ENCODE data around the gene ATP2B2.

DNA sequence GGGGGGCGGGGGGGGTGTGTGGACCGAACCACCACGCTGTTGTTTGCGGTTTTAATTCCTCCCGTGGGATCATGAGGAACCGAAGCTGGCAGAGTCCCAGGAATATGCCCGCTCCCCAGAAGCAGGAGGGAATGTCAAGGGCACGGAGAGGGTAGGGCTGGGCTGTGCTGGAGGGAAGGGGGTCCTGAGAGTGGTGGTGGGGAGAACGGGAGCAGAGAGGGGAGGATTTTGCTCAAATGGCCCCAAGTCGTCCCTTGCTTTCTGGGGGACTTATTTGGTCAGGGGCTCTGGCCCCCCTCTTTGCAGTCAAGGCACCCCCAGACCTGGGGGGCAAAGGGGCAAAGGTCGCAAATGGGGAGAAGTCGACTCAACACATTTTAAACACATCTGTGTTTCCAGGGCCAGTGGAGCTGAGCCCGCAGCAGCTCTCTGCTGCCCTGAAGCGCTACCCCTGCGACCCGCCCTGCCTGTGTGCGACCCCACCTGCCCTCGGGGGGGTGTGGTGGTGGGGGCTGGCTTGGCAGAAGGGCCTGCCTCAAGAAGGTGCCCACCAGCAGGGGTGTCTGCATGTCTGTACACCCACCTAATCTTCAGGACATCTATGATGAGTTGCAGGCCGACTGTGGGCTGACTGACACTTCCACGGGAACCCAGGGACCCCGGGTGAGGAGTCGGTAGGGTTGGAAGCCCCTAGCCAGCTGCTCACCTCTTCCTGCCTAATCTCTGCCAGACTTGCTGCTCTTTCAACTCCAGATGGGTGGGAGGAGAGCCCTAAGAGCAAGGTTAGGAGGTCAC, 602 bp upstream of the ATP2B2 start:
- TF ChIP-seq, protein P1, sequence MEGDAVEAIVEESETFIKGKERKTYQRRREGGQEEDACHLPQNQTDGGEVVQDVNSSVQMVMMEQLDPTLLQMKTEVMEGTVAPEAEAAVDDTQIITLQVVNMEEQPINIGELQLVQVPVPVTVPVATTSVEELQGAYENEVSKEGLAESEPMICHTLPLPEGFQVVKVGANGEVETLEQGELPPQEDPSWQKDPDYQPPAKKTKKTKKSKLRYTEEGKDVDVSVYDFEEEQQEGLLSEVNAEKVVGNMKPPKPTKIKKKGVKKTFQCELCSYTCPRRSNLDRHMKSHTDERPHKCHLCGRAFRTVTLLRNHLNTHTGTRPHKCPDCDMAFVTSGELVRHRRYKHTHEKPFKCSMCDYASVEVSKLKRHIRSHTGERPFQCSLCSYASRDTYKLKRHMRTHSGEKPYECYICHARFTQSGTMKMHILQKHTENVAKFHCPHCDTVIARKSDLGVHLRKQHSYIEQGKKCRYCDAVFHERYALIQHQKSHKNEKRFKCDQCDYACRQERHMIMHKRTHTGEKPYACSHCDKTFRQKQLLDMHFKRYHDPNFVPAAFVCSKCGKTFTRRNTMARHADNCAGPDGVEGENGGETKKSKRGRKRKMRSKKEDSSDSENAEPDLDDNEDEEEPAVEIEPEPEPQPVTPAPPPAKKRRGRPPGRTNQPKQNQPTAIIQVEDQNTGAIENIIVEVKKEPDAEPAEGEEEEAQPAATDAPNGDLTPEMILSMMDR (IDR thresholded peaks at IDR 0.05) = no peak
- no peak for TF ChIP-seq POLR2A (IDR thresholded peaks at IDR 0.05)

Measured in right lobe of liver (tissue), 4 donors.